Cerebellar nuclear complex (tissue), 1 donor: Measurements from ENCODE around the gene BUB3.
"Not testable (repeated sequence)": the region's sequence is repeated elsewhere in the genome, so short reads cannot be mapped to it uniquely, and the experiment has no call there.

ENCODE experiments used
- DNase-seq, 2 experiments: peaks; one replicate each; lab custom pipeline; 2025; lab: John Stamatoyannopoulos, UW

The BUB3 gene

DNA sequence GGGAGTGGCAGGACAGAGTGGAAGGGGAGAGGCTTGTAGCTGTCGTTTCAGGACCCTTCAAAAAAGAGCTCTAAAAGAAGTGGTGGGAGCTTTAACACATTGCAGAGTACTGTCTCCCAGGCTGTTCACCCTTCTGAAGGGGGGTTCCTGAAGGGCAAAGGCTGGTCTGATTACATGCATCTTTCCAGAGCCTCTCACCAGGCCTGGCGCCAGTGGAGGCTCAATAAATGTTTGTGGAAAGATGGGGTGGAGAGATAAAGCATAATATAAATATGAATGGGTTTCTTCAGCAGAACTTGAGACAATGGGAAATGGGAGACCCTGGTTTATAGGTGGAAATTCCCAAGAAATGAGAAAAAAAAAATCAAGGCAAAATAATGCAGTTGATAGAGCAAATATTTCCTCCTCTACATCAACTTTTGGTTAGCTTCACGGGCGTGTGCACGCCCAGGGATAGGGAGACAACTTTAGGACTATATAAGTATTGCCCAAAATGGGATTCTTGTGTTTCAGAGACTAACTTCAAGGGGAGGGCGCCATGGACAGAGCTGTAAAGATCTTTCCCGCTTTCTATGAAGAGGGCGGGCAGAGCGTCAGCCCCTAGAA lies 613 bp upstream of the BUB3 start:
- no peak for DNase-seq

DNA sequence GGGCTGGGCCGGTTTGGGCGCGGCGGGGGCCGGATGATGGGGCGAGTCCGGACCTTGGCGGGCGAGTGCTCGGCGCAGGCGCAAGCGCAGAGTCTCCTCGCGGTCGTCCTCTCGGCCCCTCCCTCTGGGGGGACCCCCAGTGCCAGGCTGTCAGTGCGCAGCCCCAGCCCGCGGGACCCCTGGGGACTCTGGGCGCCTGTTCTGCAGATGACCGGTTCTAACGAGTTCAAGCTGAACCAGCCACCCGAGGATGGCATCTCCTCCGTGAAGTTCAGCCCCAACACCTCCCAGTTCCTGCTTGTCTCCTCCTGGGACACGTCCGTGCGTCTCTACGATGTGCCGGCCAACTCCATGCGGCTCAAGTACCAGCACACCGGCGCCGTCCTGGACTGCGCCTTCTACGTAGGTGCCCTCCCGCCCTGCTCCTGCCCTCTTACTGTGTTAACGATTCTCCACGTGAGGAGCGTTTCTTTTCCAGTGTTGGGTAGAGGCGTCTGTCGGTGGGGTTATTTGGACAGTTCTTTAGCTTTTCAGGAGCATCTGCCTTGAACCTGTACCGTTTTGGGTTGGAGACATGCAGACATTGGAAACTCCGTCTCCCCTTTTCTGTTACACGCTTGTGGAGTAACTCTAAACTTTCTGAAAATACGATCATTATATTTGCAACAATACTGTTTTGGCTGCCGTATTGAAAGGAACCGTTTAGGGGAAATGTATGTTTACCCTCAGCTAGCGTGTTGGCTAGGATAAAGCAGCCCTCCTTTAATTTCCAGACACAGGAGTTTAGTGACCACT lies 706 bp downstream of the BUB3 start:
- DNase-seq, result no peak

DNA sequence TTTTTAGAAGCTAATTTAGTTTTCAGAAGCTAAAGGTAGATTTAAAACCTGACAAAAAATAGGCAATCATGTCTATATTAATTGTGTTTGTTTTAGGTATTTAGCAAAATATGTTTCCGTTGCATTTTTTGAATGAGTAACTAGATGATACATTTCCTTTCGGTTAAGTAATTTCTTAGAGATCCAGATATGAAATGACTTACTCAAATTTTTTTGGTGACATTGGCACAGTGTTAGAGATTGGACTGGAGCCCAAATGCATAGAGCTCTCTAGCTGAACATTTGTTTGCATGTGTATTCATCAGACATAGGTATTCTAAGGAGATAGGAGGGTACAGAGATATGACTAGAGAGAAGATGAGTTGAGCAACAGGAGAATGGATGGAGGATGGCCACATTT lies 1.9 kb downstream of the BUB3 start:
- no peak for DNase-seq

DNA sequence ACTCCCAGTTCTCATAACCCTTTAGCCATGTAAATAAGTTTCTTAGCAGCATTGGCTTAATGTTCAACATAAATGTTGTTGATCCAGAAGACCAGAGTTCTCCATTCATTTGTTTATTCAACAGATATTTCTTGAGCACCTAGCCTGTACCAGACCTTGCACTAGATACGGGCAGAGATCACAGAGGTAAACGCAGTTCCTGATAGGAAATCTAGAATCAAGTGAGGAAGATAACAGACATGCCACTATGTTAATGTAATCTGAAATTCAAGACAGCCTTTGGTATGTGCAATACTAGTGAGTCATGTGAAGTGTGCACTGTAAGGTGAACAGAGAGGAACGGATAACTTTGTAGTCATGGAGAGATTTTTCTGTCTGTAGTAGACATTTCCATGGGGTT lies 3.0 kb downstream of the BUB3 start:
- no peak for DNase-seq

DNA sequence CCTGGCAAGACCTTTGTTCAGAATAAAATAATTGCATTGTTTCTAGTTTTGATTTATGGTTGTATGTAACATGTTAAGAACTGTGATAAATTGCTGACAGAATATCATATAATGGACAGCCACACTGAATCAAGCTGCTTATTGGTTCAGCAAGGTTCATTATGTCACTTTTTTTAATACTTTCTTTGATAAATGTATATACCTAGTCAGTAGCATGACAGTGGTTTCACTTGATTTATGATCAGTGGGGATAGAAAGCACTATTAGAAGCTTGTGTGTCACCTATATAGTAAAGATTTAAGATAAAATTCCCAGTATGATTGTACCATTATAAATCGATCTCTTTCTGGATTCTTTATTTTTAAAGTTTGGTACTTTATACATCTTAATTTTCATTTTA lies 4.5 kb downstream of the BUB3 start:
- no peak for DNase-seq

DNA sequence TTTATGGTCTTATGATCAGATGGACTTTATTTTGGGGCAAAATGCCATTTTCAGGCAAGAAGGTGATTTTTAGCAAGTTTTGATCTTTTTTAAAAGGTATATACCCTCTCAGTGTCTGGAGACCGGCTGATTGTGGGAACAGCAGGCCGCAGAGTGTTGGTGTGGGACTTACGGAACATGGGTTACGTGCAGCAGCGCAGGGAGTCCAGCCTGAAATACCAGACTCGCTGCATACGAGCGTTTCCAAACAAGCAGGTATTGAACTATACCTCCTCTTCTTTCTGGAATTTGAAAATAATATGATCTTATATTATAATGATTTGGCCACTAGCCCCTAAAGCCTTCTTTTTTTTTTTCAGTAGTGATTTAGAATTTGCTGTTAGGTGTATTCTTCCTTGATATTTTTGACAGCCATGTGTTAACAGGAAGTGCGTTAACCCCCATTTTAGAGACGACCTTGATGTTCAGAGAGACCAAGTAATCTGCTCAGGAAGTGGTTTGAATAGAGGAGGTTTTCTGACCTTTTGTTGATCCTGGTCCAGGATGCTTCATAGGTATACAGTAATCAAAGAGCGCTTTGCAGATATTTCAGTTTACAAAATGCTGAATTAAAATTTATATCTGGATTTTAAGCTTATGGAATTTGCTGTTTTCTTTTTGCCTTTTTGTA lies 6.2 kb downstream of the BUB3 start:
- DNase-seq, result no peak

DNA sequence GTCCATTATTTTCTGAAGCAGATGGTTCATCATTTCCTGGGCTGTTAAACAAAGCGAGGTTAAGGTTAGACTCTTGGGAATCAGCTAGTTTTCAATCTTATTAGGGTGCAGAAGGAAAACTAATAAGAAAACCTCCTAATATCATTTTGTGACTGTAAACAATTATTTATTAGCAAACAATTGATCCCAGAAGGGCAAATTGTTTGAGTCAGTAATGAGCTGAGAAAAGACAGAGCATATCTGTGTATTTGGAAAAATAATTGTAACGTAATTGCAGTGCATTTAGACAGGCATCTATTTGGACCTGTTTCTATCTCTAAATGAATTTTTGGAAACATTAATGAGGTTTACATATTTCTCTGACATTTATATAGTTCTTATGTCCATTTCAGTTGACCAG lies 10.1 kb downstream of the BUB3 start:
- DNase-seq, result no peak

DNA sequence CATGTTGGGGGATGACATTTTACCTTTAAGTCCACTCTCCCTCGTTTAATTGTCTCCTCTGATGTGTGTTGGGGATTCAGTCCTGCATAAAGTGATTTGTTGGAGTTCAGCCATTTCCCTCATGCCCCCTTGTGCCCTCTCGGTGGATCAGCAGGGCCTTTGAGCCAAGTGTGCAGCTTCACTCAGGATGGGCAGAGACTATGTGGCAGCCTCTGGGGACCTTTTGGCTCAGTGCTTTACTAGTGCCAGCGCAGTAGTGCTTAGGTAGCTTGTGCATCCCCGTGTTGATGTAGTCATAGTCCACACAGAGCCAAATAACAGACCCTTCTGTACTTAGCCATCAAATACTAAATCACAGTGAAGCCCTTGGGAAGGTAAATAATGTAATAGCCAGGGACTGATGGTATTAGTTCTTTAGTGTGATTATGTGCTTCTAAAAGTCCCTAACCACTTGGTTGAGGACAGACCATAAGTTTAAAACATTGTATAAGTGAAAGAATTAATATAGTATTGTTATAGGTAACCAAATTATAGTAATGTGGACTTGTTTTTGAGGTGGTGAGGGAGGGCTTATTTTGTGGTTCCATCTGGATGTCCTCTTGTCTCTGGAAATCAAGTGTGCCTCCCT lies 11.4 kb downstream of the BUB3 start:
- DNase-seq, result no peak

DNA sequence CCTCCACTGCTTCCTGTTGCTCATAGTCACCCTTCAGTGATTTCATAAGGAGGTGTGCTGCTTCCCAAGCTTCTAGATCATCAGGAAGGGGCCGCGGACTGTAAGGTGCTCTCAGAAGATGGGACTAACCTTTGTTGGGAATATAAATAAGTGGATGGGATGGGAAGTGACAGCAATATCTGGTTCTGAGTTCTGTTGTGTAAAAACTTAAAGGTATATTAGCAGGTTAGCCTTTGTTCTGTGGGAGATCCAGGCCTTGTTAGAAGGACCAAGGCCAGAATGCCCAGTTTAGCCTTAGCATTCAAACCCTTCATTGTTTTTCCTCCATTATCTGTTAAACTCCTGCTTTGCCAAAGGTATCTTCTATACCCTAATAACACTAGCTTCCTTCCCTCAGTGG lies 12.4 kb downstream of the BUB3 start:
- DNase-seq, result no peak

DNA sequence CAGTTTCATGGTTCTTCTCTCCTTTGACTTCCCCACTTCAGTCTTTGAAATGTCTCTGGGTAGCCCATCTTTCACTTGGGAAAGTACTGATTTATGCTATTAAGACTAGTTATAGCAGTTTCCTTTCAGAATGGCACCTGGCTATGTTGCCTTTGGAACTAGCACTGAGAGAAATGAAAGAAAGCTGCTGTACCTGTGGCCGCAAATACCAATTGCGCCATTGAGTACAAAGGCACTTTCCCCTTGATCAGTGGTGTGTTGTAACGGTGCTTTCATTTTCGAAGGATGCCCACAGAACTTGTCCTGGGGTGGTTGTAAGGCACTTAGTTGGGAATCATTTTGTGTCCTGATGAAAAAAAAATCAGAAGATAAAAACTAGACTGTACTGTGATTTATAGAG lies 16.8 kb downstream of the BUB3 start:
- no peak for DNase-seq

DNA sequence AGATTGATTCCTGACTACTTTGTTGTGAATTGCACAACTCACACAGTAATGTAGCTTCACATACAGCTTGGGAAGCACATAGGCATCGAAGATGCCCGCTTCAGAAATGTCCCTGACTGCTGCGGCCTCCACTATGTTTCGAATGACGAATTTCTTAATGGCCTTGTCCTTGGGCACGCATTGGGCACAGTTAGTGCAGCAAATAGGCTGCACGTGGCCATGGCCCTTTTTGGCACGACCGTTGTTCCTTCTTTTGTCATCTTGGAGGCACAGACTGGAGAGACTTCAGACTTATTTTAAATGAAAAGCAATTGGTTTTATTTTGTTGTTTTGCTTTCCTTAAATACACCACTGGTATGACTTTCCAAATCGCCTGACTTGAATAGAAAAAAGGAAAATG lies 17.4 kb downstream of the BUB3 start:
- DNase-seq, result not testable (repeated sequence)

DNA sequence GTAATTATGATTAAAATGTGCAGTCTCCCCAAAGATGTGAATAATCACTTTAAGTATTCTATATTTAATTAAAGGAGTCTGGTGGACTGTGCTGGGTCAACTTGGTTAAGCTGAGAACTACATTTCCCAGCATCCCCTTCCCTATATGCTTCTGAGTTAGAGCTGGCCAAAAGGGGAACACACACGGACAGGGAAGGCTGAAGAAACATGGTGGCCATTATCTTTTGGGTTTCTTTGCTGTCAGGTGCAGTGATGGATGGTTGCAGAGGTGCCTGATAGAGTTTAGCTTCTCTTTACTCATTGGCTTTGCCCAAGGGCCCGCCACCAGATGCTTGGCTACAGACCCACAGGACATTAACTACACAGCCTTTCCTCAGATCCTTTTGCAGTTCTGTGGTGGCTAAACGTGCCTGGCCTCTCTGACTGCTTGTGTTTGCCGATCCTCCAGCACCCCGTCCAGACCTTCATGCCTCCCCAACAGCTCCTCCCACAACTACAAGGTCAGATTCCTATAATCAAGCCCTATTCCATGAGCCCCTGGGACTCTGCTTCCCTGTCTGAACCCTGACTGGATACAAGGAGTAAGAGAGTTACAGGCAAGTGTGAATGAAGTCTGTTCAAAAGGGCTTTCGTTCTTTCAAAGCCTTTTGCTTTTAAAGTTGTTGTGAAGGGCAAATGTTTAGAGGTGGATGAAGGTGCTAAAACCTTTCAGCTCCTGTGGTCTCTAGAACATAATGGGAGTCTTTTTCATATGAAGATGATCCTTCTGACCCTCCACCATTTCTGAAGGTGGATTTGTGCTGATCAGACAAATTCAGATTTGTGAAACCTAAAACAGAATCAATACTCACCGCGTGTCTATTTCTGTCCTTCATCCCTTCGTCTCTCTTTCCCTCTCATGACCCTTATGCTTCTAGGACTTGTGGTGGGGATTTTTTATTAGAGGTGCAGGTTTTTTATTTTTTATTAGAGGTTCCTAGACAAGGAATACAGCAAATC lies 21.5 kb downstream of the BUB3 start:
- DNase-seq, result no peak

DNA sequence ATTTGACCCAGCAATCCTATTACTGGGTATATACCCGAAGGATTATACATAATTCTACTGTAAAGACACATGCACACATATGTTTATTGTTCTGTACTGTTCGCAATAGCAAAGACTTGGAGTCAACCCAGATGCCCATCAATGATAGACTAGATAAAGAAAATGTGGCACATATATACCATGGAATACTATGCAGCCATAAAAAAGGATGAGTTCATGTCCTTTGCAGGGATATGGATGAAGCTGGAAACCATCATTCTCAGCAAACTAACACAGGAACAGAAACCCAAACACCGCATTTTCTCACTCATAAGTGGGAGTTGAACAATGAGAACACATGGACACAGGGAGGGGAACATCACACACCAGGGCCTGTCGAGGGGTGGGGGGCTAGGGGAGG lies 24.2 kb downstream of the BUB3 start:
- not testable (repeated sequence) for DNase-seq

DNA sequence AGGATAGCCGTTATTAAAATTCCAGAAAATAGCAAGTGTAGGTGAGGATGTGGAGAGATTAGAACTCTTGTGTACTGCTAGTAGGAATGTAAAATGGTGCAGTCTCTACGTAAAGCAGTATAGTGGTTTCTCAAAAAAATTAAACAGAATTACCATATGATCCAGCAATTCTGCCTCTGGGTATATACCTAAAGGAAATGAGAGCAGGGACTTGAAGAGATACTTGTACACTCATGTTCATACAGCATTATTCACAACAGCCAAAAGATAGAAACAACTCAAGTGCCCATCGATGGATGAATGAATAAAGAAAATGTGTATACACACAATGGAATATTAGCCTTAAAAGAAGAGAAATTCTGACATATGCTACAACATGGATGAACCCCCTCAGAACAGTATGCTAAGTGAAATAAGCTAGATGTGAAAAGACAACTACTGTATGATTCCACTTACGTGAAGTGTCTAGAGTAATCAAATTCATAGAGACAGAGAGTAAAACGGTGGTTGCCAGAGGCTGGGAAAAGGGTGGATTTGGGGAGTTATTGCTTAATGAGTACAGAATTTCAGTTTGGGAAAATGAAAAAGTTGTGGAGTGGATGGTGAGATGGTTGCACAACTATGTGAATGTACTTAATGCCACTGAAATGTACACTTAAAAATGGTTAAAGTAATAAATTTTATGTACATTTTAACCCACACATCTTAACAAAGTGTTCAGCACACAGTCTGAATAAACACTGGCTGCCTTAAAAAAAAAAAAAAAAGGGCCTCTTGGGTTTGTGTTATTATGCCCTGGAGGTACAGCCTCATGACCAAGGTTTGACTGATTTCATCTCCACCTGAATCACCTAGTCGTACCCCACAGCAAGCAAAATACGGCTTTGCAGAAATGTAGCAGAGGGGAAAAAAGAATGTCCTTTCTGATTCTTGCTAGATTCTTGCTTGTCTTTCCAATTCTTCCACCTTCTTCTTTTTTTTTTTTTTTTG lies 26.2 kb downstream of the BUB3 start:
- DNase-seq, result no peak

DNA sequence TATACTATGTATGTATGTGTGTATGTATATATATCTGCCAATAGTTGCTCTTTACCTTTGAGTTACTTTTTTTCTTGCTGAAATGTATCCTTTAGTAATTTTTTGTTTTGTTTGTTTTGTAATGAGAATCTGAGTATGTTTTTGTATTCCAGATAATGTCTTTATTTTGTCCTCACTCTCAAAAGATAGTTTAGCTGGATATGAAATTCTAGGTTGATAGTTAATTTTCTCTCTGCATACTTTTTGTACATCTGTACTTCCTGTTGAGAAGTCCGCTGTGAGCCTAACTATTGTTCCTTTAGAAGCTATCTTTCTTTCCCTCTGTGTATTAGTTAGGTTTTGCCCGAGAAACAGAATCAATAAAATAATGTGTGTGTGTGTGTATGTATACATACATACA lies 29.5 kb downstream of the BUB3 start:
- DNase-seq, result no peak

DNA sequence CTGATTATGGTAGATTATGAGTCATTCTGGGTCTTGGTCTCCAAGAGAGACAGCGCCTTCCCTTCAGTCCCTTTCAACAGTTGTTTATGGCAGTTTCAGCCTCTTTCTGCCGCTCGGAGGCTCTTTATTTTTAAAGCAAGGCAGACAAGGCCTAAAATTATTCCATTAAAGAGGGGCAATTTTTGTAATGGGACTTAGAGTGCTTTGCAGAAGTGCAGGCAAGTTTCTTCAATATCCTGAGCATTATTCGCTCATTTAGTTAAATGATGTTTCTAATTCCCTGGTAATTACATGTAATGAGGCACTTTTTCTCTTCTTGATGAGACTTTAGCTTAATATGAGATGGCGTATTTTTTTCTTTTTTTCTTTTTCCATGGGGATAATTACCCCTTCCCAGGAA lies 33.6 kb downstream of the BUB3 start:
- no peak for DNase-seq

DNA sequence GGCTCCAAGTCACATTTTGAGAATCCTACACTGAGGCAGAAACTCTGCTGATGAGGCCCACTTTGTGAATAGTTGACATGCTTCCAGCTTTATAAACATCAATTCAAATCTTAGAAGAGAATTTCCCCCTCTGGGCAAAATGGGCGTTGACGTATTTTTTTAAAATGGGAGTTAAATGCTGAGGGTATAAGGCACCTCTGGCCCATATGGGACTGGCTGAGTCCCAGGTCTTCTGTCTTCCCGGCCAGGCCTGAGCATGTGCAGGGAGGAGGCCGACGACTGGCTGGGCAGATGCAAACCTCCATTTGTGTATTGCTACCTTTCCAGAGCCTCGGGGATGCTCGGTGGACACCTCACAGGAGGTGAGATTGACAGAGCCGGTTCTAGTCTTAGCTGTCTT lies 37.7 kb downstream of the BUB3 start:
- DNase-seq, result no peak

DNA sequence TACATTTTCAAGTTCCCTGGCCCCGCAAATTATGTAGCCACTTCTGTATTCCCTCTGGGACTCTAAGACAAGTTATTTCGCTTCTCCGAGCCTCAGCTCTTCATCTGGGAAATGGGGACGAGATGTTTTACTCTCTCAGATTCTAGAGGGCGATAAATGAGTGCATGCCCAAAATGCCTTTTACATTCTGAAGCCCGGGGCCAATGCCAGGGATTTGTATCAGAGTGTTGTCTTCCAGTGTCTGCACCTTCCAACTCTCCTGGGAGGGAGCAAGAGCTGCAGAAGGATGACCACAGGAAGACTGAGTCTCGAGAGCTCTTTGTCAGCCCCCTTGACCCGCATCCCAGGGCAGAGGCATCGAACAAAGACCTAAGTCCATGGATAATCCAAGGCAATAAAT lies 39.9 kb downstream of the BUB3 start:
- no peak for DNase-seq

DNA sequence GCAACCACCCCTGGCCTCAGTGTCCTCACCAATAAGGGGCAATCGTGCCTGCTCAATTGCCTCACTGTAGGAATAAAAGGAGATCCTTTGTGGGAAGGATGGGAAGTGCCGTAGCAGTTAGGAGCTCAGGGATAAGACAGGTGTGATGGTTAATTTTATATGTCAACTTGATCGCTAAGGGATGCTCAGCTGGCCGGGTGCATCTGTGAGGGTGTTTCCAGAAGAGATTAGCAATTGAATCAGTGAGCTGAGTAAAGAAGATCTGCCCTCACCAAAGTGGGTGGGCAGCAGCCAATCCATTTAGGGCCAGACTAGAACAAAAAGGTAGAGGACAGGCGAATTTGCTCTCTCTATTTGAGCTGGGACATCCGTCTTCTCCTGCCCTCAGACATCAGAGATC lies 46.3 kb downstream of the BUB3 start:
- DNase-seq, result no peak

DNA sequence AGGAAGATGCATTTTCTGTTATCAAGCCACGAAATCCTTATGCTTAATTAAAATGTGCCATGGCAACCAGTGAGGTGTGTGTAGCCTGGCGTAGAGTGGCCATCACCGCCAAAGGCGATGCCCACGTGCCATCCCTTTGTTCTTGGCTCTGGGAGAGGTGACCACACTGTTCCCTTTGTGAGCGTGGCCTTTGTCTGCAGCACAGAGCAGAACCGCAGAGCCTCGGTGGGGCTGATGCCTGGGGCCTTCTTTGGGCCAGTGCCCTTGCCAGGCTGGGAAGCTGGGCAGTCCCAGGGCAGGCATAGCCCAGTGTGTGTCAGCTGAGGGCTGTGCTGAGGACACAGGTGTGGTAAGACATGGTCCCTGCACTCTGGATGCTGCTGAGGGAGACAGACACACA lies 48.3 kb downstream of the BUB3 start:
- no peak for DNase-seq
